GM12878 (cell line): ENCODE measurements around the gene ANXA5. TPM values are rescaled to one million over a fixed set of nuclear protein-coding genes. Genes with fewer than 3 reads are reported as not detected.
A peak's percentile ranks its signal among the peaks of the same experiment; 100 is the strongest.

ENCODE experiments used
- ATAC-seq: fragments of 200-7000 bp; cut with Tn5 transposase; 3 replicates; pipeline ENCODE4 v1.9.1; 2020; ENCODE audit warnings: mild to moderate bottlenecking, moderate library complexity
- BruUV-seq: library from RNA; stranded (reverse); fragments of 400-500 nt; replicated peaks from 2 replicates; lab custom pipeline; 2021; lab: Mats Ljungman, UMichigan
- CTCF ChIA-PET: fragments of 300-600 bp; sonication (Branson Sonifier 250); formaldehyde crosslinking; extraction: SDS; loops from one replicate; lab custom pipeline; 2021; ENCODE audit warnings: inconsistent platforms; lab: Yijun Ruan, JAX
- POLR2A ChIA-PET: fragments of 350-600 bp; formaldehyde crosslinking; extraction: SDS; loops from one replicate; lab custom pipeline; 2021; ENCODE audit warnings: inconsistent platforms; lab: Charles Lee
- RAD21 ChIA-PET: fragments of 300-600 bp; sonication (Branson Sonifier 250); formaldehyde crosslinking; loops from one replicate; lab custom pipeline; 2023; ENCODE audit warnings: antibody characterized with exemption; ENCODE audit not compliant: unreplicated experiment; lab: Charles Lee
- SMC1A ChIA-PET: fragments of 300-600 bp; sonication (Branson Sonifier 250); formaldehyde crosslinking; loops from one replicate; lab custom pipeline; 2023; ENCODE audit not compliant: unreplicated experiment, uncharacterized antibody; lab: Charles Lee
- DNase-seq: peaks from one replicate; pipeline ENCODE4 v3.0.0-alpha.2; 2011; ENCODE audit warnings: low read depth, low spot score
- FAIRE-seq: peaks from 3 replicates; lab custom pipeline; 2011; peaks lifted over from hg19 to GRCh38; lab: Jason Lieb, UNC
- H2AFZ ChIP-seq: 2 replicates; pipeline ENCODE4 v1.6.0; 2011; ENCODE audit warnings: low read depth, low read length, control low read depth; ENCODE audit not compliant: control insufficient read depth
- H3K27ac ChIP-seq: 2 replicates; pipeline ENCODE4 v1.5.1; 2011; ENCODE audit warnings: control low read depth; ENCODE audit not compliant: control insufficient read depth, insufficient read depth
- H3K27me3 ChIP-seq, 2 experiments: replicated peaks in 1 of 2; 2 replicates each; pipeline versions ENCODE4 v1.6.0 to v1.6.1; 2011; ENCODE audit warnings: low read length in 1 of 2; ENCODE audit not compliant: control insufficient read depth in 2 of 2, insufficient read depth in 2 of 2
- H3K36me3 ChIP-seq, 2 experiments: 2 replicates each; pipeline ENCODE4 v1.5.1; 2011; ENCODE audit warnings: low read length in 1 of 2; ENCODE audit not compliant: control insufficient read depth in 2 of 2, insufficient read depth in 2 of 2
- H3K4me1 ChIP-seq: 2 replicates; pipeline ENCODE4 v1.6.1; 2011; ENCODE audit warnings: mild to moderate bottlenecking, low read length, moderate library complexity, mixed read lengths; ENCODE audit not compliant: control insufficient read depth, insufficient read depth
- H3K4me2 ChIP-seq: 2 replicates; pipeline ENCODE4 v1.6.0; 2011; ENCODE audit warnings: control low read depth; ENCODE audit not compliant: control insufficient read depth, insufficient read depth
- H3K4me3 ChIP-seq: fragments of 200-600 bp; sonication (generic); 2 replicates; pipeline ENCODE4 v1.5.1; 2016
- H3K79me2 ChIP-seq: 2 replicates; pipeline ENCODE4 v1.6.0; 2011; ENCODE audit warnings: low read length; ENCODE audit not compliant: control insufficient read depth, insufficient read depth
- H3K9ac ChIP-seq: 2 replicates; pipeline ENCODE4 v1.8.0; 2011; ENCODE audit warnings: low read length, control low read depth, mixed read lengths; ENCODE audit not compliant: control insufficient read depth, insufficient read depth
- H3K9me3 ChIP-seq: replicated peaks from 3 replicates; pipeline ENCODE4 v1.5.1; 2011; ENCODE audit warnings: mild to moderate bottlenecking, low read length; ENCODE audit not compliant: control insufficient read depth, insufficient read depth
- H4K20me1 ChIP-seq: 2 replicates; pipeline ENCODE4 v1.6.0; 2011; ENCODE audit not compliant: control insufficient read depth, insufficient read depth
- BCL11A ChIP-seq: IDR thresholded peaks from 2 replicates; pipeline ENCODE4 v1.6.1; 2011; ENCODE audit warnings: low read depth, low read length
- BMI1 ChIP-seq: fragments of 450-650 bp; IDR thresholded peaks from 2 replicates; pipeline ENCODE4 v1.6.1; 2016; ENCODE audit warnings: mild to moderate bottlenecking, moderate library complexity, borderline replicate concordance
- CBFB ChIP-seq: IDR thresholded peaks from 2 replicates; pipeline ENCODE4 v1.6.1; 2016; ENCODE audit warnings: antibody characterized with exemption, low read depth
- CHD1 ChIP-seq: IDR thresholded peaks from 2 replicates; pipeline ENCODE4 v1.6.1; 2012; ENCODE audit warnings: low read depth, low read length, improper control_type of control experiment
- DPF2 ChIP-seq: fragments of 450-650 bp; IDR thresholded peaks from 2 replicates; pipeline ENCODE4 v1.6.1; 2017; ENCODE audit warnings: mild to moderate bottlenecking
- ETV6 ChIP-seq, 2 experiments: fragments of 450-650 bp in 1 of 2; IDR thresholded peaks in 1 of 2; conservative IDR thresholded peaks in 1 of 2; 2 replicates each; pipeline ENCODE4 v1.6.1; 2014; ENCODE audit warnings: antibody characterized with exemption in 1 of 2, borderline replicate concordance in 1 of 2, low read depth in 1 of 2, mild to moderate bottlenecking in 1 of 2, moderate library complexity in 1 of 2
- HDAC2 ChIP-seq: fragments of 200-600 bp; sonication (generic); IDR thresholded peaks from 2 replicates; pipeline ENCODE4 v1.6.1; 2017
- IKZF1 ChIP-seq: fragments of 450-650 bp; conservative IDR thresholded peaks from 2 replicates; pipeline ENCODE4 v1.6.1; 2017; ENCODE audit warnings: antibody characterized with exemption, mild to moderate bottlenecking
- IKZF2 ChIP-seq, 2 experiments: fragments of 450-650 bp; IDR thresholded peaks; 2 replicates each; pipeline ENCODE4 v1.6.1; 2017; ENCODE audit warnings: mild to moderate bottlenecking in 2 of 2, moderate library complexity in 2 of 2
- MTA2 ChIP-seq: fragments of 450-650 bp; IDR thresholded peaks from 2 replicates; pipeline ENCODE4 v1.6.1; 2016; ENCODE audit warnings: low read depth, mild to moderate bottlenecking, moderate library complexity
- MTA3 ChIP-seq: IDR thresholded peaks from 2 replicates; pipeline ENCODE4 v1.6.1; 2012; ENCODE audit warnings: low read length, inconsistent platforms, borderline replicate concordance
- NBN ChIP-seq: fragments of 450-650 bp; IDR thresholded peaks from 2 replicates; pipeline ENCODE4 v1.6.1; 2016
- NKRF ChIP-seq: fragments of 450-650 bp; conservative IDR thresholded peaks from 2 replicates; pipeline ENCODE4 v1.6.1; 2017; ENCODE audit warnings: mild to moderate bottlenecking, moderate library complexity
- NR2C2 ChIP-seq: IDR thresholded peaks from 2 replicates; pipeline ENCODE4 v1.6.1; 2011; ENCODE audit warnings: borderline replicate concordance, low read depth; ENCODE audit not compliant: control insufficient read depth, insufficient read length
- RAD51 ChIP-seq: fragments of 450-650 bp; IDR thresholded peaks from 2 replicates; pipeline ENCODE4 v1.6.1; 2016; ENCODE audit warnings: moderate library complexity, mild to moderate bottlenecking, inconsistent platforms
- SMAD5 ChIP-seq: IDR thresholded peaks from 2 replicates; pipeline ENCODE4 v1.6.1; 2016; ENCODE audit warnings: antibody characterized with exemption, low read depth
- SPI1 ChIP-seq: IDR thresholded peaks from 2 replicates; pipeline ENCODE4 v1.6.1; 2011; ENCODE audit warnings: low read depth, mild to moderate bottlenecking, low read length, moderate library complexity, borderline replicate concordance; ENCODE audit not compliant: insufficient read depth
- SUZ12 ChIP-seq: fragments of 200-600 bp; sonication (generic); IDR thresholded peaks from one replicate; pipeline ENCODE4 v1.6.1; 2018; ENCODE audit warnings: antibody characterized with exemption, mild to moderate bottlenecking; ENCODE audit not compliant: unreplicated experiment
- TCF12 ChIP-seq: IDR thresholded peaks from 2 replicates; pipeline ENCODE4 v1.6.1; 2011; ENCODE audit warnings: low read depth, mild to moderate bottlenecking, low read length
- TCF3 ChIP-seq: IDR thresholded peaks from 2 replicates; pipeline ENCODE4 v1.6.1; 2012; ENCODE audit warnings: low read depth, mild to moderate bottlenecking, low read length, borderline replicate concordance; ENCODE audit not compliant: insufficient read depth
- ZNF622 ChIP-seq: fragments of 450-650 bp; IDR thresholded peaks from 2 replicates; pipeline ENCODE4 v1.6.1; 2017; ENCODE audit warnings: mild to moderate bottlenecking, inconsistent platforms
- ZZZ3 ChIP-seq: IDR thresholded peaks from 2 replicates; pipeline ENCODE4 v1.6.1; 2011; ENCODE audit warnings: low read depth; ENCODE audit not compliant: control insufficient read depth, insufficient read length
- WGBS: methylation state at CpG from one replicate; pipeline ENCODE4 v1.1.6; 2016; ENCODE audit warnings: low lambda C conversion rate; ENCODE audit not compliant: insufficient replicate concordance, insufficient coverage; ENCODE audit errors: missing lambda C conversion rate; 5-methylcytosine and 5-hydroxymethylcytosine counted together
- in situ Hi-C: fragments of 300-500 bp; cut with MboI; formaldehyde crosslinking; loops from 9 replicates; pipeline ENCODE4 v1.14.3; 2018; ENCODE audit warnings: mixed read lengths
- intact Hi-C: fragments of 100-400 bp; cut with micrococcal nuclease; formaldehyde crosslinking; loops from one replicate; pipeline ENCODE4 v1.14.2; 2022; ENCODE audit not compliant: unreplicated experiment
- polyA plus RNA-seq, 11 experiments: library from polyadenylated mRNA; depleted of rRNA in 4 of 11; unstranded in 6 of 11; stranded (reverse) in 5 of 11; fragments of >200 nt; fragmentation: Nextera tagmentation in 4 of 11; fragmentation: Illumina TruSeq in 1 of 11; extraction: Ambion mirVana in 4 of 11; extraction: Trizol in 1 of 11; gene quantifications; 1 replicate in 1 of 11; 2 replicates in 10 of 11; pipeline versions ENCODE4 v1.2.1 to v1.2.3, GENCODE V29; 2011 to 2016; ENCODE audit warnings: inconsistent platforms in 2 of 11, missing spikeins in 2 of 11, low read depth in 1 of 11
- total RNA-seq, 4 experiments: library from RNA; depleted of rRNA in 3 of 4; stranded (reverse); fragments of >200 nt in 3 of 4; fragmentation: Illumina TruSeq in 1 of 4; extraction: Trizol in 1 of 4; gene quantifications; 2 replicates each; pipeline versions ENCODE4 v1.2.1 to v1.2.3, GENCODE V29; 2013 to 2021
- TF ChIP-seq, protein P1 (sequence below): IDR thresholded peaks from 2 replicates; pipeline ENCODE4 v1.6.1; 2011; ENCODE audit warnings: mild to moderate bottlenecking, low read depth, low read length, moderate library complexity; ENCODE audit not compliant: insufficient replicate concordance

The ANXA5 gene
- total and polyA plus RNA-seq, 10 of the 15 experiments (the other 5 are each of a cell fraction or from before 2014, with no cell fraction given) = 101 to 249 (median 169) TPM

DNA sequence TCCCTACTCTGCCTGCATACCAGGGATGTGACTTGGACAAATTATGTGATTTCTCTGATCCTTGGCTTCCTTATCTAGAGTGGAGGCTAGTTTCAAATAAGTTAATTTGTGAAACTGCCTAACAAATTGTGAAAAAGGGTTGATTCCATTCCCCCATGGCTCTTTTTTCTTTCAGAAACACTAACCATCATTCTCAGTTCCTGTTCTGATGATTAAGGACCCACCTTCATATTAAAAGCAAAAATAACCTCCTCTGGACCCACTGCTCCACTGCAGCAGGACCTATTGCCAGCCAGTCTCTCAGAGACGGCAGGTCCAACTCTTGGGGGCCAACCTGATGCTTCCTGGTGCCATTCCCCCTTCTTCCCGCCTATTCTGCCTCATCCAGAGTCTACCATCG, 4.5 kb upstream of the ANXA5 start:
- no TSS peak for BruUV-seq
- Histone ChIP-seq H3K4me2 (no peak overlapping the region), H3K4me3 (no peak overlapping the region), H3K27ac (no peak overlapping the region), H3K4me1 (peaks cover 15% of the 10 kb centered on the region), H4K20me1 (no peaks in the 10 kb centered on the region), H3K79me2 (peaks cover 3% of the 10 kb centered on the region), H3K36me3 (no peaks in the 10 kb centered on the region), H2AFZ (no peak overlapping the region), H3K27me3 (no peaks in the 10 kb centered on the region), H3K9ac (no peak overlapping the region), H3K9me3 (no peaks in the 10 kb centered on the region)
- DNase-seq (no peak), ATAC-seq (no peak), FAIRE-seq (peak; percentile 57)
- in situ Hi-C loops (no loop called here), intact Hi-C loops (no loop called here)
- WGBS = 4% methylated on average over 3 of the region's 3 CpGs
- ChIA-PET CTCF (no interaction called here), SMC1A (no interaction called here), POLR2A (no interaction called here), RAD21 (no interaction called here)
- TF ChIP-seq SPI1 (peak; percentile 70; the same call in 1 of the 2 replicates), IKZF2 (IDR thresholded peaks at IDR 0.05) (peak; percentile 22 to 24; a peak in 1 of 4 replicates), TCF12 (no peak), CBFB (no peak), SUZ12 (no peak), NBN (no peak), MTA2 (peak; percentile 38; the same call in 1 of the 2 replicates), NR2C2 (no peak), BMI1 (no peak), NKRF (no peak), HDAC2 (no peak), CHD1 (no peak), ZZZ3 (no peak), ZNF622 (no peak), ETV6 (conservative IDR thresholded peaks at IDR 0.05 in 1 of 2, IDR thresholded peaks at IDR 0.05 in 1 of 2; ENCODE audit: borderline replicate concordance in 1 of 2, low read depth in 1 of 2) (no peak), MTA3 (no peak), RAD51 (no peak), DPF2 (peak; percentile 54; the same call in 1 of the 2 replicates), TCF3 (no peak), SMAD5 (no peak), BCL11A (no peak), IKZF1 (peak; percentile 30; the same call in 1 of the 2 replicates)
- TF ChIP-seq, protein P1, sequence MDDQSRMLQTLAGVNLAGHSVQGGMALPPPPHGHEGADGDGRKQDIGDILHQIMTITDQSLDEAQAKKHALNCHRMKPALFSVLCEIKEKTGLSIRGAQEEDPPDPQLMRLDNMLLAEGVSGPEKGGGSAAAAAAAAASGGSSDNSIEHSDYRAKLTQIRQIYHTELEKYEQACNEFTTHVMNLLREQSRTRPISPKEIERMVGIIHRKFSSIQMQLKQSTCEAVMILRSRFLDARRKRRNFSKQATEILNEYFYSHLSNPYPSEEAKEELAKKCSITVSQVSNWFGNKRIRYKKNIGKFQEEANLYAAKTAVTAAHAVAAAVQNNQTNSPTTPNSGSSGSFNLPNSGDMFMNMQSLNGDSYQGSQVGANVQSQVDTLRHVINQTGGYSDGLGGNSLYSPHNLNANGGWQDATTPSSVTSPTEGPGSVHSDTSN = no peak
- TF ChIP-seq, all 136 proteins: peak for 5
